ENCODE data around the gene PILRA. TPM values are rescaled to one million over a fixed set of nuclear protein-coding genes. Genes with fewer than 3 reads are reported as not detected.
"Not testable (repeated sequence)": the region's sequence is repeated elsewhere in the genome, so short reads cannot be mapped to it uniquely, and the experiment has no call there.

Gene PILRA
- total and polyA plus RNA-seq, 2 experiments from 2014 or later, result 0.38 to 5.3 TPM

- no peak for TF ChIP-seq ZNF462 (CRISPR knock-in tag; IDR thresholded peaks at IDR 0.05)
Measured at GRCh38 chr7:100363098-100363497, 10.2 kb upstream of the PILRA start (continued).

DNA sequence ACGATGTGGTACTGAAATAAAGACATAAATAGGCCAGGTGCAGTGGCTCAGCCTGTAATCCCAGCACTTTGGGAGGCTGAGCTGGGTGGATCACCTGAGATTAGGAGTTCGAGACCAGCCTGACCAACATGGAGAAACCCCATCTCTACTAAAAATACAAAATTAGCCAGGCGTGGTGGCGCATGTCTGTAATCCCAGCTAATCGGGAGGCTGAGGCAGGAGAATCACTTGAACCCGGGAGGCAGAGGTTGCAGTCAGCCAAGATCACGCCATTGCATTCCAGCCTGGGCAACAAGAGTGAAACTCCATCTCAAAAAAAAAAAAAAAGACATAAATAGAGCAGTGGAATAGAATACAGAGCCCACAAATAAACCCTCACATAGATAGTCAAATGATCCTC is 9.5 kb upstream of the PILRA start:
- H3K27ac ChIP-seq (ENCODE audit: low read depth); DNase-seq (ENCODE audit: low spot score); H3K4me2 ChIP-seq; H3K9me2 ChIP-seq (ENCODE audit: insufficient read depth); H3F3A ChIP-seq (replicated peaks; ENCODE audit: low read depth); H3K27me3 ChIP-seq (ENCODE audit: insufficient read depth); ATAC-seq; H3K79me2 ChIP-seq (replicated peaks; ENCODE audit: insufficient read depth); H3K9me3 Mint-ChIP-seq; H3K4me1 ChIP-seq (ENCODE audit: insufficient read depth); H2AFZ ChIP-seq; H3K4me3 ChIP-seq; H3K27ac Mint-ChIP-seq; H3K4me3 Mint-ChIP-seq; H4K20me1 ChIP-seq (replicated peaks; ENCODE audit: insufficient read depth): not testable (repeated sequence)
- Mint-ChIP-seq H3K4me1 (peaks cover 12% of the 10 kb centered on the region; the same call in 2 of the 3 replicates), H3K36me3 (ENCODE audit: low read depth) (peaks cover 66% of the 10 kb centered on the region), H3K27me3 (ENCODE audit: insufficient read depth, low read depth, poor library complexity) (peaks cover 13% of the 10 kb centered on the region)
- peaks cover 21% of the 10 kb centered on the region for H3K36me3 ChIP-seq (ENCODE audit: insufficient read depth)

DNA sequence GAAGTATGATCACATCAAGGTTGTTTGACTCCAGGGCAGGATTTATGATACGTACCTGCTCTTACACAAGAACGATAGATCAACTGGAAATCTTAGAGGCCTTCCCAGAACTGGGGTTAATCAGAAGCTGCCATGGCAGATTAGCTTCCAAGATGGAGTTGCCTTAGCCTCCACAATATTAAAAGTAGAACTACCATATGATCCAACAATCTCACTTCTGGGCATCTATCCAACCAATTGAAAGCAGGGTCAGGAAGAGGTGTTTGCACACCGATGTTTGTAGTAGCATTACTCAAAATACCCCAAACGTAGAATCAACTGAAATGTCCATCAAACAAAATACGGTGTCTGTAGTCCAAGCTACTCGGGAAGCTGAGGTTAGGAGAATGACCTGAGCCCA is 8.8 kb upstream of the PILRA start:
- TF ChIP-seq ZNF114 (CRISPR knock-in tag; IDR thresholded peaks at IDR 0.05), result no peak
- TF ChIP-seq ZNF331 (CRISPR knock-in tag; IDR thresholded peaks at IDR 0.05; ENCODE audit: low read depth), result no peak
- no peak for TF ChIP-seq REST (IDR thresholded peaks at IDR 0.05; ENCODE audit: unreplicated experiment)
- TF ChIP-seq EZH2 (IDR thresholded peaks at IDR 0.05; ENCODE audit: low read depth, unreplicated experiment), result no peak
- Histone ChIP-seq H3K9me2 (ENCODE audit: insufficient read depth) (no peaks in the 10 kb centered on the region), H3K36me3 (ENCODE audit: insufficient read depth) (peaks cover 17% of the 10 kb centered on the region), H3K4me3 (no peak overlapping the region), H3F3A (replicated peaks; ENCODE audit: low read depth) (0 out of 2 replicates have a peak, but pooled peaks cover 7% of the 10 kb centered on the region), H2AFZ (no peak overlapping the region), H3K4me1 (ENCODE audit: insufficient read depth) (peaks cover 2% of the 10 kb centered on the region; the same call in 1 of the 2 replicates), H3K79me2 (replicated peaks; ENCODE audit: insufficient read depth) (no peaks in the 10 kb centered on the region), H4K20me1 (replicated peaks; ENCODE audit: insufficient read depth) (no peaks in the 10 kb centered on the region; the same call in none of the 2 replicates), H3K4me2 (no peak overlapping the region), H3K27me3 (ENCODE audit: insufficient read depth) (no peaks in the 10 kb centered on the region), H3K27ac (ENCODE audit: low read depth) (no peak overlapping the region)
- no peak for DNase-seq (ENCODE audit: low spot score)
- Mint-ChIP-seq H3K27me3 (ENCODE audit: insufficient read depth, low read depth, poor library complexity) (peaks cover 10% of the 10 kb centered on the region), H3K4me3 (no peak overlapping the region), H3K27ac (no peak overlapping the region), H3K4me1 (peaks cover 15% of the 10 kb centered on the region), H3K36me3 (ENCODE audit: low read depth) (peaks cover 61% of the 10 kb centered on the region), H3K9me3 (no peaks in the 10 kb centered on the region)
- no peak for ATAC-seq

- H3K27ac Mint-ChIP-seq, H3K4me3 Mint-ChIP-seq: not testable (repeated sequence)
Measured at GRCh38 chr7:100365998-100366367, 7.3 kb upstream of the PILRA start.

More at GRCh38 chr7:100365998-100366367, 7.3 kb upstream of the PILRA start:
- H3K27ac ChIP-seq (ENCODE audit: low read depth); H3K4me3 ChIP-seq; H3K9me2 ChIP-seq (ENCODE audit: insufficient read depth); ATAC-seq; H3F3A ChIP-seq (replicated peaks; ENCODE audit: low read depth); H3K27me3 Mint-ChIP-seq (ENCODE audit: insufficient read depth, low read depth, poor library complexity); H3K27me3 ChIP-seq (ENCODE audit: insufficient read depth); H2AFZ ChIP-seq; H3K4me2 ChIP-seq; H4K20me1 ChIP-seq (replicated peaks; ENCODE audit: insufficient read depth); H3K9me3 Mint-ChIP-seq; H3K79me2 ChIP-seq (replicated peaks; ENCODE audit: insufficient read depth); DNase-seq (ENCODE audit: low spot score): not testable (repeated sequence)
- H3K4me1 Mint-ChIP-seq, result peaks cover 25% of the 10 kb centered on the region
- peaks cover 17% of the 10 kb centered on the region for H3K36me3 ChIP-seq (ENCODE audit: insufficient read depth)
- peaks cover 46% of the 10 kb centered on the region for H3K36me3 Mint-ChIP-seq (ENCODE audit: low read depth)
- H3K4me1 ChIP-seq (ENCODE audit: insufficient read depth), result peaks cover 13% of the 10 kb centered on the region
